Lower lobe of right lung (tissue), 2 donors: ENCODE results near the gene CDH5. TPM values are rescaled to one million over a fixed set of nuclear protein-coding genes. Genes with fewer than 3 reads are reported as not detected.

Experiments
- ATAC-seq, 2 donors: fragments of 200-7000 bp; cut with Tn5 transposase; one replicate each; pipeline ENCODE4 v1.9.1; 2020 to 2022; ENCODE audit warnings: mild to moderate bottlenecking in 2 of 2, moderate library complexity in 2 of 2
- DNase-seq: peaks from one replicate; pipeline ENCODE4 v3.0.0-alpha.2; 2020
- H3K27ac ChIP-seq: fragments of 200-600 bp; one replicate; pipeline ENCODE4 v1.8.0; 2022
- H3K27me3 ChIP-seq: fragments of 200-600 bp; one replicate; pipeline ENCODE4 v1.8.0; 2022; ENCODE audit warnings: low read depth
- H3K36me3 ChIP-seq: fragments of 200-600 bp; one replicate; pipeline ENCODE4 v1.8.0; 2022; ENCODE audit warnings: mild to moderate bottlenecking
- H3K4me1 ChIP-seq: fragments of 200-600 bp; one replicate; pipeline ENCODE4 v1.8.0; 2022
- H3K4me3 ChIP-seq: fragments of 200-600 bp; one replicate; pipeline ENCODE4 v1.8.0; 2022; ENCODE audit warnings: mild to moderate bottlenecking
- H3K9me3 ChIP-seq: fragments of 200-600 bp; one replicate; pipeline ENCODE4 v1.8.0; 2022
- intact Hi-C: fragments of 100-400 bp; cut with DNase I; formaldehyde crosslinking; loops from one replicate; pipeline ENCODE4 v1.11.0; 2022
- total RNA-seq: library from RNA; stranded (reverse); fragmentation: NEBNext Ultra II Directional; extraction: Animal tissue kit (Norgen Biotek cat#: 25700); gene quantifications from one replicate; pipeline ENCODE4 v1.2.1, GENCODE V29; 2021
- TF ChIP-seq, protein P1 (sequence below): fragments of 200-600 bp; IDR thresholded peaks from one replicate; pipeline ENCODE4 v1.8.0; 2022; ENCODE audit warnings: antibody characterized with exemption, mild to moderate bottlenecking
- donor health status: DM: no; HTN: yes; CAD: no; lungs with severe emphysema.

The CDH5 gene
- total RNA-seq, 1 donor from 2014 or later: 128 TPM

GRCh38 chr16:66385415-66385814 is 18.9 kb downstream of the CDH5 start:
- no peak for DNase-seq
- intact Hi-C loops: no loop called here
- no peak for ATAC-seq
- Histone ChIP-seq H3K36me3 (peaks cover 23% of the 10 kb centered on the region), H3K9me3 (no peaks in the 10 kb centered on the region), H3K27me3 (no peaks in the 10 kb centered on the region), H3K4me1 (peaks cover 18% of the 10 kb centered on the region), H3K27ac (no peak overlapping the region), H3K4me3 (no peak overlapping the region)
- TF ChIP-seq, protein P1, sequence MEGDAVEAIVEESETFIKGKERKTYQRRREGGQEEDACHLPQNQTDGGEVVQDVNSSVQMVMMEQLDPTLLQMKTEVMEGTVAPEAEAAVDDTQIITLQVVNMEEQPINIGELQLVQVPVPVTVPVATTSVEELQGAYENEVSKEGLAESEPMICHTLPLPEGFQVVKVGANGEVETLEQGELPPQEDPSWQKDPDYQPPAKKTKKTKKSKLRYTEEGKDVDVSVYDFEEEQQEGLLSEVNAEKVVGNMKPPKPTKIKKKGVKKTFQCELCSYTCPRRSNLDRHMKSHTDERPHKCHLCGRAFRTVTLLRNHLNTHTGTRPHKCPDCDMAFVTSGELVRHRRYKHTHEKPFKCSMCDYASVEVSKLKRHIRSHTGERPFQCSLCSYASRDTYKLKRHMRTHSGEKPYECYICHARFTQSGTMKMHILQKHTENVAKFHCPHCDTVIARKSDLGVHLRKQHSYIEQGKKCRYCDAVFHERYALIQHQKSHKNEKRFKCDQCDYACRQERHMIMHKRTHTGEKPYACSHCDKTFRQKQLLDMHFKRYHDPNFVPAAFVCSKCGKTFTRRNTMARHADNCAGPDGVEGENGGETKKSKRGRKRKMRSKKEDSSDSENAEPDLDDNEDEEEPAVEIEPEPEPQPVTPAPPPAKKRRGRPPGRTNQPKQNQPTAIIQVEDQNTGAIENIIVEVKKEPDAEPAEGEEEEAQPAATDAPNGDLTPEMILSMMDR: no peak

DNA sequence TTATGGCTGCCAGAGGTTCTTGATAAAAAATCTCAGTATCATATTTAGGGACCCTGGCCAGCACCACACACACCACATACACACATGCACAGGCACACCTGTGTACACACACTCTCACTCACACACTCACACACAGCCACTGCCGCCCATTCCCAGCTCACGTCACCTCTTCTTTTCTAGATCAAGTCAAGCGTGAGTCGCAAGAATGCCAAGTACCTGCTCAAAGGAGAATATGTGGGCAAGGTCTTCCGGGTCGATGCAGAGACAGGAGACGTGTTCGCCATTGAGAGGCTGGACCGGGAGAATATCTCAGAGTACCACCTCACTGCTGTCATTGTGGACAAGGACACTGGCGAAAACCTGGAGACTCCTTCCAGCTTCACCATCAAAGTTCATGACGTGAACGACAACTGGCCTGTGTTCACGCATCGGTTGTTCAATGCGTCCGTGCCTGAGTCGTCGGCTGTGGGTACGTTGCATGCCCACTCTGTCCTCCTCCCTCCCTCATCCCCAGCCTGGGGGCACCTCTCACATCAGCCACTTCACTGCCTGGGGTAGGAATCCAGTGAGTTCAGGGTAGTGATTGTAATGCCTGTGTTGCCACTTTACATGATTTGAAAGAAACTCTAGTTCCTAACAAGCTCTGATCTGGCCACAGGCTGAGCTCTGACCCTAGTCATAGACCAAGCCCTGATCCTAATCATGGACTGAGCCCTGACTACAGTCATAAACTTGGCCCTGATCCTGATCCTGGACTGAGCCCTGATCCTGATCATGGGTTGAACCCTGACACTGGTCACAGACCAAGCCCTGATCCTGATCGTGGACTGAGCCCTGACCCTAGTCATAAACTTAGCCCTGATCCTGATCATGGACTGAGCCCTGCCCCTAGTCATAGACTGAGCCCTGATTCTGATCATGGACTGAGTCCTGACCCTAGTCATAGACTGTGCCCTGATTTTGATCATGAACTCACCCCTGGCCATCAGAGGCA is 20.4 kb downstream of the CDH5 start:
- ATAC-seq (peak in 1 of 2 donors; percentile 12), DNase-seq (no peak)
- H3K4me3 ChIP-seq: no peak overlapping the region
- TF ChIP-seq, protein P1: no peak
- H3K27ac ChIP-seq: no peak overlapping the region
- H3K27me3 ChIP-seq: no peaks in the 10 kb centered on the region
- H3K4me1 ChIP-seq: peaks cover 13% of the 10 kb centered on the region
- H3K36me3 ChIP-seq: peaks cover 23% of the 10 kb centered on the region
- H3K9me3 ChIP-seq: no peaks in the 10 kb centered on the region
- intact Hi-C loops: no loop called here

DNA sequence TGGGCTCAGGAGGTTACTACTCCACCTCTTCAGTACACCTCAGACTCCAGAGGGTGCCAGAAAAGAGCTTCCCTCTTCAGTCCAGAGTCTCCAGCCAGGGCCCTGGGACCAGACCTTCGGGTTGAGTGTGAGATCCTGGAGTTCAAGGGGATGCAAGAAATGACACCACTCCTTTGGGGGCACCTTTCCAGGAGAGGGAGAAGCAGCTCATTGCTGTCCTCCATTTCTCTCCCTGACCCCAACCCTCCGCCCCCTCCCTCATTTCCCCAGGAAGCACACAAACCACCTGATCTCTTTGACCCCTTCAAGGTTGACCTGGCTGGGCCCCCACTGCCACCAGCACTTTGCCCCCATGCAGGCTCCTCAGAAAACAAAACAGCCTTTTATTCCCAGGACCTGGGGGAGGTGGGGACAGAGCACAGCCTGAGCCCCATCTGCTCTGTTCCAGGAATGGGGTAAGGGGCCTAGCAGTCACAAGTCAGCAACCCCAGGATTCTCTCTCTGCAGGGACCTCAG is 21.4 kb downstream of the CDH5 start:
- Histone ChIP-seq H3K9me3 (no peaks in the 10 kb centered on the region), H3K27ac (no peak overlapping the region), H3K4me3 (no peak overlapping the region), H3K4me1 (peaks cover 10% of the 10 kb centered on the region), H3K36me3 (peaks cover 26% of the 10 kb centered on the region), H3K27me3 (no peaks in the 10 kb centered on the region)
- intact Hi-C loops: no loop called here
- TF ChIP-seq, protein P1: no peak
- no peak for DNase-seq
- no peak for ATAC-seq

DNA sequence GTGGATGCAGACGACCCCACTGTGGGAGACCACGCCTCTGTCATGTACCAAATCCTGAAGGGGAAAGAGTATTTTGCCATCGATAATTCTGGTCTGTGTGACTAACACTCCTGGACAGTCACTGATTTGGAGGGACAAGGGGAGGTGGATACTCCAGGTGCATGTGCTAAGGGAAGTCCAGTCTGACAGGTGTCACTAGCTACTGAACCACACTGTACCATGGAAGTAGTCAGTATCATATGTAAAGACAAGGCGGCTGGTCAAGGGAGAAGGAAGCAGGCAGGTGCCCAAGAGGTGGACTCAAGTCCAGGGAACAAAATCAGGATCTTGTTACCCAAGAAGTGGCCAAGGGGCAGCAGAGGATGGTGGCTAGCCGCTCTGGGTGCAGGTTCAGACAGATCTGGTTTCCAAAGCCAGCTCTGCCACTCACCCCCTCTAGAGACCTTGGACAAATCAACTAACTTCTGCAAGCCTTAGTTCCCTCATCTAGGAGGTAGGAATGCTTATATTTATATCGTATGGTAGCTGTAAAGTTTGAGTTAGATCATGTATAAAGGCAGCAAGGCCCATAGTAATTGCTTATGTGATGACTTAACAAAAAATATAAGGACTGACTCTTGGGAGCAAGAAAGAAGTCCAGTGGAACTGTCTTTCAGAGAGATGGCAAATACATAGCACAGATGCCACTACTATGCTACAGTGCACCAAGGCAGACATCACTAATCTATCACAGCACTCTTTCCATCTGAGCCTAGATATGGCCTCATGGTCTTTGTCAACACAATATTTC is 22.1 kb downstream of the CDH5 start:
- intact Hi-C loops: no loop called here
- DNase-seq (no peak), ATAC-seq (no peak)
- TF ChIP-seq, protein P1: no peak
- Histone ChIP-seq H3K4me1 (peaks cover 3% of the 10 kb centered on the region), H3K4me3 (no peak overlapping the region), H3K36me3 (peaks cover 26% of the 10 kb centered on the region), H3K27ac (no peak overlapping the region), H3K27me3 (no peaks in the 10 kb centered on the region), H3K9me3 (no peaks in the 10 kb centered on the region)

DNA sequence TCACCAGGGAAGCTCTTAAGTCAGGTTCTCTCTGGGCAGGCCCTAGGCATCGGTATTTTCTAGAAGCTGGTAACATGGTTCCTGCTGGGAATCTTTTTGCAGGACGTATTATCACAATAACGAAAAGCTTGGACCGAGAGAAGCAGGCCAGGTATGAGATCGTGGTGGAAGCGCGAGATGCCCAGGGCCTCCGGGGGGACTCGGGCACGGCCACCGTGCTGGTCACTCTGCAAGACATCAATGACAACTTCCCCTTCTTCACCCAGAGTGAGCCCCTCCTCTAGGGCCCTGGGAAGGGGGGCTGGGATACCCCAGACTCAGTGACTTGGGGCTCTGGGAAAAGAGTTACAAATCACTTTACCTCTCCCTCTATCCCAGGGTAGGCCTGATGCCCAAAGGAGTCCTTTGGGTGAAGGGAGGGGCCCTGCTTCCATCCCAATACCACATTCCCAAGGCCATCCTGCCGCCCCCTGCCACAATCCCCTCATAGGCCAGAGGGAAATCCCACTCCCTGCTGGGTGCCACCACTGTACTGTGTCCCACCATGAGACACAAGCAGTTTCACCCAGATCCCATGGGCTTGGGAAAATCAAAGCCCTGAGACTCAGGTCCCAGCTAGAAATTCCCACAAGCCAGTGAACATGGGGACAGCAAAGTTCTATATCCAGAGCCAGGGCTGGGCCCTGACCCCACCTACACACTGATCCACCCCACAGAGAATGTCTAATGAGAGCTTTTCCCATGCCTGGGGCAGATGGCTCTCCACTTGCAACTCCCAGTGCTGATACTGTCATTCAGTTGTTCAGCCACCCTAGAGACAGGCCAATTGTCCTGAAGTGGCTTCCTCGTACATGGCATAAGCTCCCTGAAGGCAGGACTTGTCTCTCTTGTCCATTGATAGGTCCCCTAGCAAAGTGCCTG is 23.0 kb downstream of the CDH5 start:
- intact Hi-C loops: no loop called here
- DNase-seq (no peak), ATAC-seq (no peak)
- Histone ChIP-seq H3K36me3 (peaks cover 26% of the 10 kb centered on the region), H3K27ac (no peak overlapping the region), H3K4me1 (no peaks in the 10 kb centered on the region), H3K27me3 (no peaks in the 10 kb centered on the region), H3K4me3 (no peak overlapping the region), H3K9me3 (no peaks in the 10 kb centered on the region)
- TF ChIP-seq, protein P1: no peak
